Measurements from ENCODE around the gene TSSC4. TPM values are rescaled to one million over a fixed set of nuclear protein-coding genes. Genes with fewer than 3 reads are reported as not detected.

TSSC4 gene
- total and polyA plus RNA-seq, 9 of the 15 experiments (the other 6 are each of a cell fraction or from before 2014, with no cell fraction given): 0.41 to 54.2 (median 11.0) TPM

GRCh38 chr11:2451916-2452315 is 51.4 kb downstream of the TSSC4 start (continued):
- no peak for TF ChIP-seq STAT6 (CRISPR knock-in tag; IDR thresholded peaks at IDR 0.05)
- TF ChIP-seq TCF3 (CRISPR knock-in tag; IDR thresholded peaks at IDR 0.05): no peak
- TF ChIP-seq GTF2E2 (tag; IDR thresholded peaks at IDR 0.05): no peak
- TF ChIP-seq ELK3 (CRISPR knock-in tag; IDR thresholded peaks at IDR 0.05): no peak

GRCh38 chr11:2452321-2453012 is 51.9 kb downstream of the TSSC4 start:
- intact Hi-C loops (cut with micrococcal nuclease): no loop called here
- no peaks in the 10 kb centered on the region for H3K79me2 ChIP-seq (ENCODE audit: control insufficient read depth, insufficient read depth, low read length)
- ATAC-seq (no peak), FAIRE-seq (no peak), DNase-seq (ENCODE audit: extremely low read depth in 1 of 4, low spot score in 3 of 4) (no peak)
- BruUV-seq (replicated peaks): no TSS peak
- no peak overlapping the region for H3K4me2 ChIP-seq (ENCODE audit: insufficient read depth, low read length)
- no peaks in the 10 kb centered on the region for H3K36me3 ChIP-seq (ENCODE audit: control insufficient read depth, insufficient read depth, low read length)
- no peak overlapping the region for H2AFZ ChIP-seq (ENCODE audit: low read depth, low read length)
- peaks cover 0 to 7% of the 10 kb centered on the region in 2 experiments; a peak in 1 of 5 replicates for H3K4me1 ChIP-seq (replicated peaks in 1 of 2; ENCODE audit: control insufficient read depth in 2 of 2, insufficient read depth in 2 of 2, low read length in 2 of 2)
- POLR2A ChIA-PET: interaction anchor here (0.6 kb wide), 1 partner anchor 46 kb away, joined by 3 read pairs; no protein-coding TSS in a partner anchor
- no peak overlapping the region for H3K9ac ChIP-seq (ENCODE audit: insufficient read depth in 1 of 2, low read depth in 2 of 2, low read length in 2 of 2)
- CTCF ChIA-PET (ENCODE audit: low intra/inter-chr PET ratio): no interaction called here
- WGBS (ENCODE audit: insufficient coverage, low coverage, missing lambda C conversion rate): 17% methylated on average over 15 of the region's 20 CpGs
- no peak overlapping the region for H3K27ac ChIP-seq (ENCODE audit: extremely low read depth, low read depth, low read length)
- no peak overlapping the region for H3K4me3 ChIP-seq
- H3K9me3 ChIP-seq (replicated peaks; ENCODE audit: control insufficient read depth, insufficient read depth, low read depth, low read length): no peaks in the 10 kb centered on the region
- no peaks in the 10 kb centered on the region for H3K9me1 ChIP-seq (ENCODE audit: control insufficient read depth, insufficient read depth, low read length)
- no peak for TF ChIP-seq ZNF696 (CRISPR knock-in tag; conservative IDR thresholded peaks at IDR 0.05)
- TF ChIP-seq ZNF121 (CRISPR knock-in tag; conservative IDR thresholded peaks at IDR 0.05): no peak
- TF ChIP-seq E2F6 (IDR thresholded peaks at IDR 0.05; ENCODE audit: borderline replicate concordance in 1 of 2, extremely low read depth in 1 of 2, insufficient read depth in 1 of 2, insufficient read length in 1 of 2, low read depth in 1 of 2, low read length in 1 of 2, poor library complexity in 1 of 2, severe bottlenecking in 1 of 2): no peak
- TF ChIP-seq HNRNPH1 (optimal IDR thresholded peaks at IDR 0.05; ENCODE audit: low read depth, low read length): no peak
- peaks cover 8 to 51% of the 10 kb centered on the region in 2 experiments; a peak in 3 of 5 replicates for H3K27me3 ChIP-seq (ENCODE audit: control insufficient read depth in 2 of 2, insufficient read depth in 2 of 2, low read length in 2 of 2)
- peaks cover 3% of the 10 kb centered on the region; the same call in 1 of the 2 replicates for H4K20me1 ChIP-seq (replicated peaks; ENCODE audit: control insufficient read depth, insufficient read depth, low read length)
- in situ Hi-C loops (cut with MboI): no loop called here

All from K562 (cell line).